GM23338 (cell line): ENCODE data around the gene DCST1. TPM values are rescaled to one million over a fixed set of nuclear protein-coding genes. Genes with fewer than 3 reads are reported as not detected.
A peak's percentile ranks its signal among the peaks of the same experiment; 100 is the strongest.

Experiments
- ATAC-seq: fragments of 200-7000 bp; cut with Tn5 transposase; 3 replicates; pipeline ENCODE4 v1.9.1; 2020
- DNase-seq: peaks from one replicate; pipeline ENCODE4 v3.0.0-alpha.2; 2015; ENCODE audit warnings: low spot score
- H2AFZ ChIP-seq: fragments of 200-600 bp; sonication (generic); 2 replicates; pipeline ENCODE4 v1.8.0; 2016; ENCODE audit warnings: antibody characterized with exemption, mild to moderate bottlenecking, moderate library complexity
- H3F3A ChIP-seq: fragments of 200-600 bp; sonication (generic); replicated peaks from 2 replicates; pipeline ENCODE4 v1.8.0; 2017; ENCODE audit warnings: antibody characterized with exemption, mixed run types, low read depth
- H3K27ac ChIP-seq: fragments of 200-600 bp; sonication (generic); 2 replicates; pipeline ENCODE4 v1.6.1; 2016; ENCODE audit warnings: low read depth
- H3K27me3 ChIP-seq: fragments of 200-600 bp; sonication (generic); 2 replicates; pipeline ENCODE4 v1.8.0; 2016; ENCODE audit warnings: mild to moderate bottlenecking, mixed run types, moderate library complexity; ENCODE audit not compliant: insufficient read depth
- H3K36me3 ChIP-seq: fragments of 200-600 bp; sonication (generic); 2 replicates; pipeline ENCODE4 v1.8.0; 2016; ENCODE audit warnings: mild to moderate bottlenecking; ENCODE audit not compliant: insufficient read depth
- H3K4me1 ChIP-seq: fragments of 200-600 bp; sonication (generic); 2 replicates; pipeline ENCODE4 v1.8.0; 2016; ENCODE audit warnings: mild to moderate bottlenecking, moderate library complexity; ENCODE audit not compliant: insufficient read depth
- H3K4me2 ChIP-seq: fragments of 200-600 bp; sonication (generic); 2 replicates; pipeline ENCODE4 v1.7.1; 2017; ENCODE audit warnings: mixed run types
- H3K4me3 ChIP-seq: fragments of 200-600 bp; sonication (generic); 2 replicates; pipeline ENCODE4 v1.6.1; 2016; ENCODE audit warnings: mixed run types
- H3K79me2 ChIP-seq: fragments of 200-600 bp; sonication (generic); replicated peaks from 2 replicates; pipeline ENCODE4 v1.8.0; 2017; ENCODE audit warnings: mild to moderate bottlenecking; ENCODE audit not compliant: insufficient read depth
- H3K9me2 ChIP-seq: fragments of 200-600 bp; sonication (generic); 2 replicates; pipeline ENCODE4 v1.8.0; 2017; ENCODE audit not compliant: insufficient read depth
- H4K20me1 ChIP-seq: fragments of 200-600 bp; sonication (generic); replicated peaks from 2 replicates; pipeline ENCODE4 v1.8.0; 2017; ENCODE audit warnings: mild to moderate bottlenecking; ENCODE audit not compliant: insufficient read depth
- H3K27ac Mint-ChIP-seq: 2 replicates; pipeline ENCODE4 v1.8.0; 2020; ENCODE audit warnings: inconsistent platforms, mild to moderate bottlenecking, moderate library complexity, mixed read lengths
- H3K27me3 Mint-ChIP-seq: 3 replicates; pipeline ENCODE4 v1.8.0; 2022; ENCODE audit warnings: low read depth, mild to moderate bottlenecking, moderate library complexity, mixed read lengths, inconsistent platforms; ENCODE audit not compliant: insufficient read depth, poor library complexity
- H3K36me3 Mint-ChIP-seq: 3 replicates; pipeline ENCODE4 v1.8.0; 2021; ENCODE audit warnings: low read depth, mild to moderate bottlenecking, inconsistent platforms, moderate library complexity, mixed read lengths
- H3K4me1 Mint-ChIP-seq: 3 replicates; pipeline ENCODE4 v1.8.0; 2020; ENCODE audit warnings: mild to moderate bottlenecking, inconsistent platforms, mixed read lengths
- H3K4me3 Mint-ChIP-seq: 3 replicates; pipeline ENCODE4 v1.8.0; 2021; ENCODE audit warnings: moderate library complexity, mild to moderate bottlenecking, inconsistent platforms, mixed read lengths
- H3K9me3 Mint-ChIP-seq: 3 replicates; pipeline ENCODE4 v1.8.0; 2020; ENCODE audit warnings: moderate library complexity, mild to moderate bottlenecking, inconsistent platforms, mixed read lengths
- EZH2 ChIP-seq: fragments of 200-600 bp; sonication (generic); IDR thresholded peaks from one replicate; pipeline ENCODE4 v1.8.0; 2017; ENCODE audit warnings: antibody characterized with exemption, mild to moderate bottlenecking, low read depth; ENCODE audit not compliant: unreplicated experiment
- EZH2phosphoT487 ChIP-seq: fragments of 200-600 bp; sonication (generic); IDR thresholded peaks from one replicate; pipeline ENCODE4 v1.8.1; 2018; ENCODE audit warnings: antibody characterized with exemption; ENCODE audit not compliant: unreplicated experiment
- ZNF331 ChIP-seq: fragments of 250-450 bp; sonication (Bioruptor Pico); IDR thresholded peaks from 2 replicates; pipeline ENCODE4 v1.5.0; 2020; ENCODE audit warnings: low read depth, mild to moderate bottlenecking, moderate library complexity
- polyA plus RNA-seq: library from polyadenylated mRNA; unstranded; fragments of >200 nt; fragmentation: Nextera tagmentation; extraction: Ambion mirVana; gene quantifications from 2 replicates; pipeline ENCODE4 v1.2.1, GENCODE V29; 2016
- total RNA-seq: library from RNA; depleted of rRNA; stranded (reverse); fragments of >200 nt; shearing (Covaris generic); gene quantifications from 2 replicates; pipeline ENCODE4 v1.2.3, GENCODE V29; 2014
- TF ChIP-seq, protein P1 (sequence below), 2 experiments: fragments of 200-600 bp in 1 of 2; sonication (generic) in 1 of 2; conservative IDR thresholded peaks; 2 replicates each; pipeline versions ENCODE4 v1.5.1 to v1.6.1; 2016 to 2017; ENCODE audit warnings: antibody characterized with exemption in 2 of 2, low read depth in 2 of 2, mild to moderate bottlenecking in 2 of 2, moderate library complexity in 1 of 2
- TF ChIP-seq, protein P2 (sequence below): IDR thresholded peaks from one replicate; pipeline ENCODE4 v1.6.1; 2018; ENCODE audit warnings: antibody characterized with exemption; ENCODE audit not compliant: unreplicated experiment

DCST1 gene
- total and polyA plus RNA-seq, 2 experiments from 2014 or later, result not detected

DNA sequence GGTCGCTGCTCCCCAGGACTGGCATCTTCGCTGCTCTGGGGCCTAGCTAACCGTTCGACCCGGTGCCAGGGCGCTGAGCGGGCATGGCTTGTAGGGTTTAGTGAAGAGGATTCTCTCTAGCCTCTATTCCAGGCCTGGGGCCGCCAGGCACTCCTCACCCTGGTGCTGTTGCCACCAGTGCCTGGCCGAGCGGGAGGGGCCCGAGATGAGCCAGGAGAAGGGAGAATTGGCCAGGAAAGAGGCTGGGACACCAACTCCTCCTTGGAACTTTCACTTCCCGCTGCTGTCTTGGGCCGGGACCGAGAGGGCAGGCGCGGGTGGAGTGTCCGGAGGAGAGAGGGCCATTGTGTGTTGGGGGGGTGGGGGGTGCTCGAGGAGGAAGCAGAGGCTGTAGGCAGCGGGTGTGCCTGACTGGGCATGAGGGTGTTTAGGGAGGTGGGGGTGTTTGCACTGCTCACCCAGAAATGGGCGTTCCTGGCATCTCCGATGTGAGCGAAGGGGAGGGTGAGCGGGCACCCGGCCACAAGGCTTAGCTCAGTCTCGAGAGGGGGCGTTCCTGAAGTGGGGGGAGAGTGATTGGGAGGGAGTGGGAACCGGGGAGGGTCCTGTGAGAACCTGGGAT lies 18.3 kb downstream of the DCST1 start (continued):
- TF ChIP-seq, protein P1, sequence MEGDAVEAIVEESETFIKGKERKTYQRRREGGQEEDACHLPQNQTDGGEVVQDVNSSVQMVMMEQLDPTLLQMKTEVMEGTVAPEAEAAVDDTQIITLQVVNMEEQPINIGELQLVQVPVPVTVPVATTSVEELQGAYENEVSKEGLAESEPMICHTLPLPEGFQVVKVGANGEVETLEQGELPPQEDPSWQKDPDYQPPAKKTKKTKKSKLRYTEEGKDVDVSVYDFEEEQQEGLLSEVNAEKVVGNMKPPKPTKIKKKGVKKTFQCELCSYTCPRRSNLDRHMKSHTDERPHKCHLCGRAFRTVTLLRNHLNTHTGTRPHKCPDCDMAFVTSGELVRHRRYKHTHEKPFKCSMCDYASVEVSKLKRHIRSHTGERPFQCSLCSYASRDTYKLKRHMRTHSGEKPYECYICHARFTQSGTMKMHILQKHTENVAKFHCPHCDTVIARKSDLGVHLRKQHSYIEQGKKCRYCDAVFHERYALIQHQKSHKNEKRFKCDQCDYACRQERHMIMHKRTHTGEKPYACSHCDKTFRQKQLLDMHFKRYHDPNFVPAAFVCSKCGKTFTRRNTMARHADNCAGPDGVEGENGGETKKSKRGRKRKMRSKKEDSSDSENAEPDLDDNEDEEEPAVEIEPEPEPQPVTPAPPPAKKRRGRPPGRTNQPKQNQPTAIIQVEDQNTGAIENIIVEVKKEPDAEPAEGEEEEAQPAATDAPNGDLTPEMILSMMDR (conservative IDR thresholded peaks at IDR 0.05; ENCODE audit: low read depth in 2 of 2), result no peak
- TF ChIP-seq ZNF331 (no peak), EZH2 (no peak)

- H3K27me3 ChIP-seq, result peaks cover 24% of the 10 kb centered on the region
- DNase-seq, result peak; percentile 46
- peaks cover 3% of the 10 kb centered on the region; the same call in 1 of the 2 replicates for H4K20me1 ChIP-seq
- no peak overlapping the region for H2AFZ ChIP-seq
- H3K4me3 Mint-ChIP-seq, result peak overlapping the region; percentile 76
- H3K27me3 Mint-ChIP-seq, result peaks cover 25% of the 10 kb centered on the region
- peaks cover 18% of the 10 kb centered on the region; the same call in 1 of the 2 replicates for H3K4me1 ChIP-seq
- H3K4me2 ChIP-seq, result peak overlapping the region; percentile 98
- H3K4me1 Mint-ChIP-seq, result peaks cover 33% of the 10 kb centered on the region
- no peaks in the 10 kb centered on the region; the same call in 2 of the 3 replicates for H3K36me3 Mint-ChIP-seq
- H3K9me3 Mint-ChIP-seq, result no peaks in the 10 kb centered on the region; the same call in 2 of the 3 replicates
- no peaks in the 10 kb centered on the region for H3K36me3 ChIP-seq
- TF ChIP-seq, protein P2, sequence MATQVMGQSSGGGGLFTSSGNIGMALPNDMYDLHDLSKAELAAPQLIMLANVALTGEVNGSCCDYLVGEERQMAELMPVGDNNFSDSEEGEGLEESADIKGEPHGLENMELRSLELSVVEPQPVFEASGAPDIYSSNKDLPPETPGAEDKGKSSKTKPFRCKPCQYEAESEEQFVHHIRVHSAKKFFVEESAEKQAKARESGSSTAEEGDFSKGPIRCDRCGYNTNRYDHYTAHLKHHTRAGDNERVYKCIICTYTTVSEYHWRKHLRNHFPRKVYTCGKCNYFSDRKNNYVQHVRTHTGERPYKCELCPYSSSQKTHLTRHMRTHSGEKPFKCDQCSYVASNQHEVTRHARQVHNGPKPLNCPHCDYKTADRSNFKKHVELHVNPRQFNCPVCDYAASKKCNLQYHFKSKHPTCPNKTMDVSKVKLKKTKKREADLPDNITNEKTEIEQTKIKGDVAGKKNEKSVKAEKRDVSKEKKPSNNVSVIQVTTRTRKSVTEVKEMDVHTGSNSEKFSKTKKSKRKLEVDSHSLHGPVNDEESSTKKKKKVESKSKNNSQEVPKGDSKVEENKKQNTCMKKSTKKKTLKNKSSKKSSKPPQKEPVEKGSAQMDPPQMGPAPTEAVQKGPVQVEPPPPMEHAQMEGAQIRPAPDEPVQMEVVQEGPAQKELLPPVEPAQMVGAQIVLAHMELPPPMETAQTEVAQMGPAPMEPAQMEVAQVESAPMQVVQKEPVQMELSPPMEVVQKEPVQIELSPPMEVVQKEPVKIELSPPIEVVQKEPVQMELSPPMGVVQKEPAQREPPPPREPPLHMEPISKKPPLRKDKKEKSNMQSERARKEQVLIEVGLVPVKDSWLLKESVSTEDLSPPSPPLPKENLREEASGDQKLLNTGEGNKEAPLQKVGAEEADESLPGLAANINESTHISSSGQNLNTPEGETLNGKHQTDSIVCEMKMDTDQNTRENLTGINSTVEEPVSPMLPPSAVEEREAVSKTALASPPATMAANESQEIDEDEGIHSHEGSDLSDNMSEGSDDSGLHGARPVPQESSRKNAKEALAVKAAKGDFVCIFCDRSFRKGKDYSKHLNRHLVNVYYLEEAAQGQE, result no peak
- TF ChIP-seq ZNF331 (no peak), EZH2phosphoT487 (no peak)
- TF ChIP-seq, protein P1 (conservative IDR thresholded peaks at IDR 0.05; ENCODE audit: low read depth in 2 of 2), result peak; percentile 32 to 61
- H3K4me3 ChIP-seq, result peak overlapping the region; percentile 90
- no peak overlapping the region for H3K27ac ChIP-seq
- H3F3A ChIP-seq, result peaks cover 12% of the 10 kb centered on the region; the same call in 1 of the 2 replicates
- peak; percentile 17 for ATAC-seq
- H3K79me2 ChIP-seq, result no peaks in the 10 kb centered on the region
- no peaks in the 10 kb centered on the region for H3K9me2 ChIP-seq
- H3K27ac Mint-ChIP-seq, result no peak overlapping the region
These were observed 19.1 kb downstream of the DCST1 start for GRCh38 chr1:155052439-155053395.
